GM12875 (cell line): ENCODE measurements around the gene RUBCNL.

ENCODE experiments used
- H3K4me3 ChIP-seq: one replicate; pipeline ENCODE4 v1.5.1; 2011; ENCODE audit warnings: low read depth, low read length, control low read depth
- TF ChIP-seq, protein P1 (sequence below): IDR thresholded peaks from 2 replicates; pipeline ENCODE4 v1.5.1; 2011; ENCODE audit warnings: low read depth, mild to moderate bottlenecking, control low read depth, inconsistent platforms, low read length, moderate library complexity, borderline replicate concordance; ENCODE audit not compliant: insufficient read depth

Gene RUBCNL

DNA sequence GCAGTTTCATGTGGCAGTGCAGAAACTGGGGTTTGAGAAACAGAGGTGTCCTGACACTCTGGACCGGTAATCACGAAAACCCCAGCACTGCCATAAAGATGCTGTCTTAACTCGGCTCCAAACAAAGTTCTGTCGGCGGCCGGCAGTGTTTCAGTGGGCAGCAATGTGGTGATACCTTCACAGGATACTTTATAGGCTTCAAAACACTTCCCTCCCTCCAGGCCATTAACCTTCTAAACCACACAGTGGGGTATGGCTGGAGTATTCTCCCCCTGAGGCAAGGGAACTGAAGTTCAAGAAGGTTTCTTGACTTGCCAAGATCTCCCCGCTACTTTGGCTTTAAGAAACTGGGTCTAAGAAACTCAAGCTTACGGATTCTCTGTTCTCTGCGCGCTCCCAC lies 1.1 kb downstream of the RUBCNL start:
- peak overlapping the region; percentile 89 for H3K4me3 ChIP-seq
- TF ChIP-seq, protein P1, sequence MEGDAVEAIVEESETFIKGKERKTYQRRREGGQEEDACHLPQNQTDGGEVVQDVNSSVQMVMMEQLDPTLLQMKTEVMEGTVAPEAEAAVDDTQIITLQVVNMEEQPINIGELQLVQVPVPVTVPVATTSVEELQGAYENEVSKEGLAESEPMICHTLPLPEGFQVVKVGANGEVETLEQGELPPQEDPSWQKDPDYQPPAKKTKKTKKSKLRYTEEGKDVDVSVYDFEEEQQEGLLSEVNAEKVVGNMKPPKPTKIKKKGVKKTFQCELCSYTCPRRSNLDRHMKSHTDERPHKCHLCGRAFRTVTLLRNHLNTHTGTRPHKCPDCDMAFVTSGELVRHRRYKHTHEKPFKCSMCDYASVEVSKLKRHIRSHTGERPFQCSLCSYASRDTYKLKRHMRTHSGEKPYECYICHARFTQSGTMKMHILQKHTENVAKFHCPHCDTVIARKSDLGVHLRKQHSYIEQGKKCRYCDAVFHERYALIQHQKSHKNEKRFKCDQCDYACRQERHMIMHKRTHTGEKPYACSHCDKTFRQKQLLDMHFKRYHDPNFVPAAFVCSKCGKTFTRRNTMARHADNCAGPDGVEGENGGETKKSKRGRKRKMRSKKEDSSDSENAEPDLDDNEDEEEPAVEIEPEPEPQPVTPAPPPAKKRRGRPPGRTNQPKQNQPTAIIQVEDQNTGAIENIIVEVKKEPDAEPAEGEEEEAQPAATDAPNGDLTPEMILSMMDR = no peak

DNA sequence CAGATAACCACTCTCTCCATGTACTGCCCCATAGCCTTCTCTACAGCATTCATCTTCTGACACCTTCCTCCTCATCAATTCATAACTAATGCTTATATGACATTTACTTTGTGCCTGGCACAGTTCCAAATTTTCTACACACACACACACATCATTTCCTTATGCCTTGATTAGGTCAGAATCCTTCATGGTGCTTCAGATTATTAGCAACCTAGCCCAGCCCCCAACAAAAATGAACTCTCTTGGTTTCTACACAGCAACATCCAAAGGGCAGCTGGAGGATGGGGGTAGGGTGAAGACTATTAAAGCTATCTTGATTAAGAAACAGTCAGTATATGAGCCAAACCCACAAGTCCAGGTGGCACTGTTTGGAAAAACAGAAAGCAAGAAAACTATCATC lies 3.7 kb downstream of the RUBCNL start:
- H3K4me3 ChIP-seq = peak overlapping the region; percentile 32
- TF ChIP-seq, protein P1 = no peak

DNA sequence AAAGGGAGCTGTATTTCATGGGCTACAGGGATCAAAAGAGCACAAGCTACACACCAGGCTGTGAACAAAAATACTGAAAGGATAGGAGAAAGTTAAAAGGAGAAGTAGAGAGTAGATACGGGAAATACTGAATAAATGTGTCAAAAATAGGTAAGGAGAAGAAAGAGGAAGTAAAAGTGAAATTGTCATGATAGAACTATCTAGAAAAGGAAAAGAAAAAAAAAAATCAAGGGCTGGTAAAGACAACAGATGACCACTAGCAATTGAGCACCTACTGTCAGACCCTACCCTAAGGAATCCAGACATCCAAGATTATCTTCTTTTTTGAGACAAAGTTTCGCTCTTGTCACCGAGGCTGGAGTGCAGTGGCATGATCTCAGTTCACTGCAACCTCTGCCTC lies 4.8 kb downstream of the RUBCNL start:
- TF ChIP-seq, protein P1 = no peak
- no peak overlapping the region for H3K4me3 ChIP-seq

DNA sequence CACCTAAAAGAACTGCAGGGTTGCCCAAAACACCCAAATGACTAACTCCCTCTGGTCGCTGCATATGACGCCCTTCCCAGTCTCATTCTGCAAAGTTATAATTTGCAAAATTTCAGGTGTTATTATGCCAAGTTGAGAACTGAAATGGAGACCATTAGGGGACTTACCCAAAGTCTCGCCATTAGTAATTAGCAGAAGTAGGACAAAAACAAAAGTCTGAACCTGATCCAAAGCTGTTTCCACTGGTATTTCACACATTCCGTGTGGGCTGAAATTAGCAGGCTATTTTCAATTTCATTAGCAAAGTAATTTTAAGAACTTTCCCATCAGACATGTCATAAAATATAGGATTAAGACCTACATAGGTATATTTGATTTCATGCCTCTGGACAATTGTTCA lies 6.8 kb downstream of the RUBCNL start:
- no peak overlapping the region for H3K4me3 ChIP-seq
- TF ChIP-seq, protein P1 = no peak

DNA sequence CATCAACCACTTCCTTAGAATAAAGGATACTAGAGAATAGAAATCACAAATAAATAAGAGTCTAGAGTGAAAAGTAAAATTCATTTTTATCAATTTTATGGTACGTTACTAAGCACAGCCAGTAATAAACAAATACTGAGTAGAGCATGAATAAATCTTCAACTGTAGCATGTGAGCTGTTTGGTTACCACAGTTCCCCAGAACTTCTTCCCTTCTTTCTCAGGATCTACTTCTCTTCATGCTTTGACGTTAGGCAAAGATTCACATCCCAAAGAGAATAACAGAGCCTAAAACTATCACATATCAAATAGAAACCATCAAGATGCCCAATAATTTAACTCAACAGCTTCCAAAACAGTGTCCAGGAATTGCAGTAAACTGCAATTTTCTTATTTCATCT lies 7.4 kb downstream of the RUBCNL start:
- TF ChIP-seq, protein P1 = no peak
- no peak overlapping the region for H3K4me3 ChIP-seq

DNA sequence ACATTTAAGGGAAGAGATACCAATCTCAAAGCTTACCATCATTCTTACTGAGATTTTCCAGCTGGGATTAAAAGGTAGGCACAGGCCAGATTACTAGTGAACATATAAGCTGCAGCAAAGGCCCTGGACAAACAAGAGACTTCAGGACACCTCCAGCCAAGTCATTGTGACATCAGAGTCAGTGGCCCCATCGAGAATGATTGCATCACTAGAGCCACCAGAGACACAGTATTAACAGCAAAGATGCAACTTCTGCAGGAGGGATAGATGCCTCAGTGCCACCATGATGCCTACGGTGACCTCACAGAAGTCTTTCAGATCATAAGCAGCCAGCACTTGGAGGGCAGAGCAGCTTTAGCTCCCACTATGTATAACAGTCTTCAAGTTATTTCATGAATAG lies 8.6 kb downstream of the RUBCNL start:
- H3K4me3 ChIP-seq = no peak overlapping the region
- TF ChIP-seq, protein P1 = no peak

DNA sequence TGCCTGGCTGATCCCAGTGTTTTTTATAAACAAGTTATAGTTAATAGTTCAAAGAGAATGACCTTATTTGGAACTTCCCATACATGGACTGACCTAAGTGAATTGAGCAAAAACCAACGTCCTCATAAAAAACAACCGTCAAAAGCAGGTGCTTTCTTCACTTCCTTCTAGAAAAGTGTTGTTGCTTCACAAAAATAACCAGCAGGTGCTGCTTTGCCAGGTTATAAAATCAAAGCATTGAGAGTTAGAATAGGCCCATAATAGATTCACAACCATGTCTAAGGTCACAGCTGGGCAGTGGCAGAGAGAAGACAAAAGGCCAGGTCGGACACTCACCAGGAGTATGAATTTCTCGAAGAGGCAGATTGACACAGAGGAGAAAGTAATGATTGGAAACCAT lies 9.5 kb downstream of the RUBCNL start:
- TF ChIP-seq, protein P1 = no peak

More for the DNA sequence above, 9.5 kb downstream of the RUBCNL start:
- H3K4me3 ChIP-seq = no peak overlapping the region
